Pancreas (tissue), 10 donors: ENCODE data around the gene DIO2. TPM values are rescaled to one million over a fixed set of nuclear protein-coding genes. Genes with fewer than 3 reads are reported as not detected.
A peak's percentile ranks its signal among the peaks of the same experiment; 100 is the strongest.

Experiments used
- ATAC-seq, 4 donors: fragments of 200-7000 bp; cut with Tn5 transposase; one replicate each; pipeline versions ENCODE4 v1.8.0 to v1.9.1; 2020; ENCODE audit warnings: mild to moderate bottlenecking in 4 of 4, moderate library complexity in 4 of 4
- DNase-seq, 6 donors: peaks; one replicate each; pipeline ENCODE4 v3.0.0-alpha.2; 2020
- FAIRE-seq: peaks from 2 replicates; lab custom pipeline; 2012; peaks lifted over from hg19 to GRCh38; lab: Jason Lieb, UNC
- H3K27ac ChIP-seq, 4 donors: fragments of 200-600 bp; sonication (generic); 1 replicate in 3 of 4; 2 replicates in 1 of 4; pipeline versions ENCODE4 v1.5.0 to v1.8.0; 2020
- H3K27me3 ChIP-seq, 4 donors: fragments of 200-600 bp; one replicate each; pipeline ENCODE4 v1.8.0; 2021
- H3K36me3 ChIP-seq, 3 donors: fragments of 200-600 bp; sonication (generic) in 1 of 3; one replicate each; pipeline versions ENCODE4 v1.5.0 to v1.8.0; 2020 to 2021
- H3K4me1 ChIP-seq, 3 donors: fragments of 200-600 bp; one replicate each; pipeline ENCODE4 v1.8.0; 2021
- H3K4me3 ChIP-seq, 4 donors: fragments of 200-600 bp; sonication (generic) in 2 of 4; one replicate each; pipeline versions ENCODE4 v1.5.0 to v1.8.0; 2020 to 2021
- H3K9me3 ChIP-seq, 4 donors: fragments of 200-600 bp; one replicate each; pipeline ENCODE4 v1.8.0; 2021
- CTCF ChIP-seq, 4 donors: fragments of 200-600 bp; sonication (generic) in 3 of 4; IDR thresholded peaks; one replicate each; pipeline versions ENCODE4 v1.5.0 to v1.8.0; 2021; ENCODE audit warnings: antibody characterized with exemption in 4 of 4
- WGBS, 2 donors: extraction: QIAGEN DNeasy Blood & Tissue Kit; methylation state at CpG; one replicate each; pipeline ENCODE4 v1.1.7; 2013; 5-methylcytosine and 5-hydroxymethylcytosine counted together
- intact Hi-C, 3 donors: fragments of 100-400 bp; cut with DNase I; formaldehyde crosslinking; loops; one replicate each; pipeline versions ENCODE4 v1.11.1 to v1.14.2; 2022
- polyA plus RNA-seq, 2 donors: library from polyadenylated mRNA; stranded (reverse); fragments of 200-250 nt; gene quantifications; one replicate each; pipeline ENCODE4 v1.2.3, GENCODE V29; 2013
- total RNA-seq, 6 donors: library from RNA; stranded (reverse); fragmentation: NEBNext Ultra II Directional in 4 of 6; extraction: Animal tissue kit (Norgen Biotek cat#: 25700) in 4 of 6; gene quantifications; one replicate each; pipeline versions ENCODE4 v1.2.1 to v1.2.4, GENCODE V29; 2021 to 2023
- donor health status: healthy with polysubstance abuse.
- donor health status: DM: no; HTN: no; CAD: no; lungs with moderate emphysema.
- donor health status: DM: no; HTN: no; CAD: no.
- donor health status: control.
- donor health status: control.
- donor health status: Bipolar disorder and iron deficiency.
- donor health status: DM: yes; HTN: yes; CAD: no.
- donor health status: DM: no; HTN: no; CAD: no.
- donor health status: DM: no; HTN: no; CAD: no.
- donor health status: DM: yes; HTN: yes; CAD: no.

The DIO2 gene
- total and polyA plus RNA-seq, 8 donors, result 0.08 to 3.8 (median 0.42) TPM

GRCh38 chr14:80215756-80216581, 4.7 kb upstream of the DIO2 start:
- no peak for TF ChIP-seq CTCF (IDR thresholded peaks at IDR 0.05)

GRCh38 chr14:80215081-80215480, 3.8 kb upstream of the DIO2 start:
- intact Hi-C loops, result no loop called here
- no peak for DNase-seq
- no peak overlapping the region for H3K27ac ChIP-seq
- TF ChIP-seq CTCF (IDR thresholded peaks at IDR 0.05), result no peak
- no peak for ATAC-seq
- FAIRE-seq, result no peak
- peaks cover 0 to 5% (median 0%) of the 10 kb centered on the region in 3 donors for H3K4me1 ChIP-seq
- H3K4me3 ChIP-seq, result no peak overlapping the region
- 83 to 86% methylated on average over 4 of the region's 4 CpGs for WGBS, 2 donors
- H3K27me3 ChIP-seq, result no peaks in the 10 kb centered on the region
- no peaks in the 10 kb centered on the region for H3K9me3 ChIP-seq
- no peaks in the 10 kb centered on the region for H3K36me3 ChIP-seq

More at GRCh38 chr14:80215756-80216581, 4.7 kb upstream of the DIO2 start:
- peaks cover 0 to 5% (median 0%) of the 10 kb centered on the region in 3 donors for H3K4me1 ChIP-seq
- H3K27ac ChIP-seq, result no peak overlapping the region
- no peak overlapping the region for H3K4me3 ChIP-seq
- FAIRE-seq, result no peak
- peak in 3 of 4 donors; percentile 24 to 42 (median 39) for ATAC-seq
- intact Hi-C loops, result no loop called here
- 55 to 70% methylated on average over 10 of the region's 10 CpGs for WGBS, 2 donors
- no peaks in the 10 kb centered on the region for H3K27me3 ChIP-seq
- DNase-seq, result no peak
- H3K9me3 ChIP-seq, result no peaks in the 10 kb centered on the region
- no peaks in the 10 kb centered on the region for H3K36me3 ChIP-seq

- TF ChIP-seq CTCF (IDR thresholded peaks at IDR 0.05), result peak in 2 of 4 donors; percentile 9 to 15
- Histone ChIP-seq H3K27ac (no peak overlapping the region), H3K4me3 (no peak overlapping the region), H3K4me1 (peaks cover 0 to 5% (median 0%) of the 10 kb centered on the region in 3 donors), H3K27me3 (no peaks in the 10 kb centered on the region), H3K9me3 (no peaks in the 10 kb centered on the region), H3K36me3 (no peaks in the 10 kb centered on the region)
- intact Hi-C loops, result no loop called here
- DNase-seq (peak in 3 of 6 donors; percentile 9 to 25 (median 15)), ATAC-seq (peak in 3 of 4 donors; percentile 51 to 62 (median 54)), FAIRE-seq (no peak)
- WGBS, 2 donors, result 43 to 52% methylated on average over 4 of the region's 4 CpGs
Observed at GRCh38 chr14:80213602-80214001, 2.3 kb upstream of the DIO2 start.

- no peak for TF ChIP-seq CTCF (IDR thresholded peaks at IDR 0.05)
- FAIRE-seq (no peak), ATAC-seq (peak; percentile 56 to 66 (median 64)), DNase-seq (no peak)
- Histone ChIP-seq H3K4me3 (peak overlapping the region in 1 of 4 donors; percentile 31), H3K27ac (no peak overlapping the region), H3K9me3 (no peaks in the 10 kb centered on the region), H3K36me3 (no peaks in the 10 kb centered on the region), H3K4me1 (peaks cover 0 to 5% (median 0%) of the 10 kb centered on the region in 3 donors), H3K27me3 (no peaks in the 10 kb centered on the region)
- intact Hi-C loops, result no loop called here
- 4 to 10% methylated on average over 5 of the region's 5 CpGs for WGBS, 2 donors
Observed at GRCh38 chr14:80212023-80212397, 706 bp upstream of the DIO2 start.

GRCh38 chr14:80208461-80208860, 2.8 kb downstream of the DIO2 start:
- intact Hi-C loops, result no loop called here
- peaks cover 0 to 5% (median 0%) of the 10 kb centered on the region in 3 donors for H3K4me1 ChIP-seq
- TF ChIP-seq CTCF (IDR thresholded peaks at IDR 0.05), result no peak

More at GRCh38 chr14:80208461-80208860, 2.8 kb downstream of the DIO2 start:
- FAIRE-seq (no peak), ATAC-seq (no peak), DNase-seq (no peak)
- no peaks in the 10 kb centered on the region for H3K36me3 ChIP-seq
- H3K4me3 ChIP-seq, result no peak overlapping the region
- 37 to 52% methylated on average over 1 of the region's 1 CpG for WGBS, 2 donors
- H3K9me3 ChIP-seq, result no peaks in the 10 kb centered on the region
- no peak overlapping the region for H3K27ac ChIP-seq
- H3K27me3 ChIP-seq, result no peaks in the 10 kb centered on the region
